ENCODE results near the gene KCNQ5. TPM values are rescaled to one million over a fixed set of nuclear protein-coding genes. Genes with fewer than 3 reads are reported as not detected.

The KCNQ5 gene
- total and polyA plus RNA-seq, 10 of the 15 experiments (the other 5 are each of a cell fraction or from before 2014, with no cell fraction given) = 0.60 to 16.2 (median 3.2) TPM

GRCh38 chr6:72855471-72855870, 233.6 kb downstream of the KCNQ5 start:
- 96% methylated on average over 2 of the region's 2 CpGs for WGBS (ENCODE audit: insufficient coverage, insufficient replicate concordance, low lambda C conversion rate, missing lambda C conversion rate)

More at GRCh38 chr6:72855471-72855870, 233.6 kb downstream of the KCNQ5 start:
- no TSS peak for BruUV-seq (replicated peaks)
- in situ Hi-C loops (cut with MboI) (no loop called here), intact Hi-C loops (cut with micrococcal nuclease; ENCODE audit: unreplicated experiment) (no loop called here)
- no peak overlapping the region for H3K4me2 ChIP-seq (ENCODE audit: control insufficient read depth, insufficient read depth)
- H3K36me3 ChIP-seq (ENCODE audit: control insufficient read depth in 2 of 2, insufficient read depth in 2 of 2, low read length in 1 of 2) = no peaks in the 10 kb centered on the region
- ChIA-PET CTCF (interaction anchor here (0.7 kb wide), 1 partner anchor 239 kb away, joined by 3 read pairs; no protein-coding TSS in a partner anchor), POLR2A (interaction anchor here (0.5 kb wide), 1 partner anchor 12 kb away, joined by 3 read pairs; no protein-coding TSS in a partner anchor), SMC1A (ENCODE audit: uncharacterized antibody, unreplicated experiment) (no interaction called here), RAD21 (ENCODE audit: unreplicated experiment) (no interaction called here)
- no peaks in the 10 kb centered on the region for H3K4me1 ChIP-seq (ENCODE audit: control insufficient read depth, insufficient read depth, low read length)
- H3K4me3 ChIP-seq = no peak overlapping the region
- no peaks in the 10 kb centered on the region for H3K9me3 ChIP-seq (replicated peaks; ENCODE audit: control insufficient read depth, insufficient read depth, low read length)
- H3K9ac ChIP-seq (ENCODE audit: control insufficient read depth, insufficient read depth, low read length) = no peak overlapping the region
- no peak overlapping the region for H2AFZ ChIP-seq (ENCODE audit: control insufficient read depth, low read depth, low read length)
- TF ChIP-seq KDM1A (IDR thresholded peaks at IDR 0.05; ENCODE audit: borderline replicate concordance) (no peak), E4F1 (IDR thresholded peaks at IDR 0.05; ENCODE audit: borderline replicate concordance, partially characterized antibody) (no peak), E2F8 (IDR thresholded peaks at IDR 0.05; ENCODE audit: low read depth, partially characterized antibody) (no peak), HDAC6 (IDR thresholded peaks at IDR 0.05; ENCODE audit: unreplicated experiment) (no peak), STAT3 (IDR thresholded peaks at IDR 0.05; ENCODE audit: low read depth, low read length) (no peak), PAX8 (IDR thresholded peaks at IDR 0.05) (no peak), CREM (IDR thresholded peaks at IDR 0.05; ENCODE audit: low read depth) (no peak), CUX1 (IDR thresholded peaks at IDR 0.05; ENCODE audit: insufficient replicate concordance, low read depth, low read length) (no peak), MEF2A (IDR thresholded peaks at IDR 0.05; ENCODE audit: insufficient read depth, low read depth, low read length) (no peak), TAF1 (IDR thresholded peaks at IDR 0.05; ENCODE audit: borderline replicate concordance, low read depth, low read length) (no peak), SREBF2 (IDR thresholded peaks at IDR 0.05; ENCODE audit: low read length) (no peak), BRCA1 (IDR thresholded peaks at IDR 0.05; ENCODE audit: low read depth, low read length) (no peak), SMAD5 (IDR thresholded peaks at IDR 0.05; ENCODE audit: low read depth) (no peak)
- ATAC-seq = no peak
- no peaks in the 10 kb centered on the region for H4K20me1 ChIP-seq (ENCODE audit: control insufficient read depth, insufficient read depth)
- no peak overlapping the region for H3K27ac ChIP-seq (ENCODE audit: control insufficient read depth, insufficient read depth)
- no peak for FAIRE-seq
- DNase-seq (ENCODE audit: low read depth, low spot score) = no peak
- no peaks in the 10 kb centered on the region for H3K79me2 ChIP-seq (ENCODE audit: control insufficient read depth, insufficient read depth, low read length)
- no peaks in the 10 kb centered on the region for H3K27me3 ChIP-seq (replicated peaks in 1 of 2; ENCODE audit: control insufficient read depth in 2 of 2, insufficient read depth in 2 of 2, low read length in 1 of 2)

All from GM12878 (cell line).